Measurements from ENCODE around the gene KDM6A. TPM values are rescaled to one million over a fixed set of nuclear protein-coding genes. Genes with fewer than 3 reads are reported as not detected.

KDM6A gene
- total RNA-seq, 6 donors from 2014 or later = 19.9 to 62.0 (median 26.6) TPM

DNA sequence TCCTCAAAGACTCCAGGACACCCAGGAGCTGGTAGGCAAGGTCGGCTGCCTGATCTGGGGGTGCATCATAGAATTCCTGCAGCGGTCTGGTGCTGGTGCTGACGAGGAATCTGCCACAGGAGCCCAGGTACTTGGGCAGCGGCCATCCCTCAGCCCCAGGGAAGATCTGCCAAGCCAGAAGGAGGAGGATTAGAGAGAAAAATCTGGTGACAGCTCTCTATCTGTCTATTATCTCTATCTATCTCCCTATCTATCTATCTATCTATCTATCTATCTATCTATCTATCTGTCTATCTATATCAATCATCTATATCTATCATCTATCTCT is 281.0 kb downstream of the KDM6A start:
- Histone ChIP-seq H3K9me3 (no peaks in the 10 kb centered on the region), H3K27me3 (no peaks in the 10 kb centered on the region), H3K4me3 (no peak overlapping the region), H3K36me3 (peaks cover 0 to 3% (median 0%) of the 10 kb centered on the region in 4 donors), H3K4me1 (no peaks in the 10 kb centered on the region), H3K27ac (no peak overlapping the region)
- TF ChIP-seq POLR2A (IDR thresholded peaks at IDR 0.05) = no peak
- TF ChIP-seq POLR2AphosphoS5 (IDR thresholded peaks at IDR 0.05) = no peak
- TF ChIP-seq CTCF (IDR thresholded peaks at IDR 0.05) = no peak
- TF ChIP-seq EP300 (IDR thresholded peaks at IDR 0.05) = no peak
- DNase-seq (no peak), ATAC-seq (ENCODE audit: low FRiP score in 2 of 2) (no peak)
- whole genome bisulfite sequencing, 2 donors = 87% methylated on average over 4 of the region's 4 CpGs

- TF ChIP-seq POLR2AphosphoS5 (IDR thresholded peaks at IDR 0.05) (no peak), CTCF (IDR thresholded peaks at IDR 0.05) (no peak), EP300 (IDR thresholded peaks at IDR 0.05) (no peak), POLR2A (IDR thresholded peaks at IDR 0.05) (no peak)
- Histone ChIP-seq H3K27me3 (no peaks in the 10 kb centered on the region), H3K4me1 (no peaks in the 10 kb centered on the region), H3K36me3 (peaks cover 0 to 3% (median 0%) of the 10 kb centered on the region in 4 donors), H3K4me3 (no peak overlapping the region), H3K27ac (no peak overlapping the region), H3K9me3 (no peaks in the 10 kb centered on the region)
- ATAC-seq (ENCODE audit: low FRiP score in 2 of 2) (no peak), DNase-seq (no peak)
Observed at GRCh38 chrX:45154462-45154861, 281.5 kb downstream of the KDM6A start.

DNA sequence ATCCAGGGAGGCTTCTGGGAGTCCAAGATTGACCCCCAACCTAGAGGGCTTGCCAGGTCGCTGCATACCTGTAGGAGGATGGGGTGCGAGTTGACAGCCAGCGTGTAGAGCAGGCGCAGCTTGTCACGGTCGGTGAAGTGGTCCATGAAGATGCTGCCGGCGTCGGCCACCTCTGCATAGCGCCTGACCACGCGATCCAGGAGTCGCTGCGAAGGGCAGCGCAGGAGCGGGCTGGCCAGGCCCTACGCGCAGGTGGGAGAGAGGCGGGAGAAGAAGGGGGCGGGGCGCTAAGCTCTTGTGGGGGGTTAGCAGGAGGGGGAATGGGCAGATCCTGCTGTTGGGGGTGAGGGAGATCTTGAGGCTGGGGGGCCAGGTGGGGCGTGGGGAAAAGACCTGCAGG is 284.7 kb downstream of the KDM6A start:
- H3K27me3 ChIP-seq = no peaks in the 10 kb centered on the region
- H3K9me3 ChIP-seq = peaks cover 0 to 11% (median 0%) of the 10 kb centered on the region in 4 donors
- ATAC-seq (ENCODE audit: low FRiP score in 2 of 2) (no peak), DNase-seq (no peak)
- WGBS, 2 donors = 84 to 89% methylated on average over 9 to 21 of the region's 22 CpGs
- no peak overlapping the region for H3K27ac ChIP-seq
- no peaks in the 10 kb centered on the region for H3K4me1 ChIP-seq
- no peak overlapping the region for H3K4me3 ChIP-seq
- no peaks in the 10 kb centered on the region for H3K36me3 ChIP-seq
- no peak for TF ChIP-seq CTCF (IDR thresholded peaks at IDR 0.05)
- TF ChIP-seq POLR2AphosphoS5 (IDR thresholded peaks at IDR 0.05) = no peak
- TF ChIP-seq POLR2A (IDR thresholded peaks at IDR 0.05) = no peak
- TF ChIP-seq EP300 (IDR thresholded peaks at IDR 0.05) = no peak

Other genes starting within 250 kb of the KDM6A start
- gene DUSP21, start 29.2 kb upstream of the KDM6A start, total RNA-seq = not detected

All from upper lobe of left lung (tissue), 6 donors.